Gastrocnemius medialis (tissue), 4 donors: ENCODE data around the gene RDH16.

Experiments
- CTCF ChIP-seq, 5 experiments: fragments of 450-650 bp in 3 of 5; fragments of 200-600 bp in 2 of 5; sonication (generic) in 2 of 5; IDR thresholded peaks in 4 of 5; conservative IDR thresholded peaks in 1 of 5; 1 replicate in 4 of 5; 2 replicates in 1 of 5; pipeline ENCODE4 v1.5.1; 2016 to 2019; ENCODE audit warnings: antibody characterized with exemption in 5 of 5, mild to moderate bottlenecking in 3 of 5, moderate library complexity in 3 of 5
- POLR2A ChIP-seq, 2 donors: fragments of 450-650 bp; IDR thresholded peaks; one replicate each; pipeline ENCODE4 v1.6.1; 2017; ENCODE audit warnings: antibody characterized with exemption in 2 of 2, mild to moderate bottlenecking in 2 of 2, moderate library complexity in 2 of 2

- TF ChIP-seq CTCF (IDR thresholded peaks at IDR 0.05 in 4 of 5, conservative IDR thresholded peaks at IDR 0.05 in 1 of 5) (no peak), POLR2A (IDR thresholded peaks at IDR 0.05) (no peak)
Observed at GRCh38 chr12:56908136-56908535, 49.3 kb downstream of the RDH16 start.
